SK-N-SH (cell line): ENCODE measurements around the gene KLHL42.

ENCODE experiments used
- EP300 ChIP-seq, 2 experiments: IDR thresholded peaks; 2 replicates each; pipeline versions ENCODE4 v1.4.0 to v1.6.1; 2012; ENCODE audit warnings: borderline replicate concordance in 1 of 2, low read depth in 1 of 2, low read length in 1 of 2
- EZH2phosphoT487 ChIP-seq: fragments of 200-600 bp; sonication (generic); IDR thresholded peaks from 2 replicates; pipeline ENCODE4 v1.6.1; 2017; ENCODE audit warnings: low read depth, mixed run types, mild to moderate bottlenecking, antibody characterized with exemption, moderate library complexity, borderline replicate concordance
- FOXM1 ChIP-seq: IDR thresholded peaks from 2 replicates; pipeline ENCODE4 v1.4.0; 2012; ENCODE audit warnings: low read depth, mild to moderate bottlenecking
- GABPA ChIP-seq: IDR thresholded peaks from 2 replicates; pipeline ENCODE4 v1.4.0; 2012; ENCODE audit warnings: low read depth, mild to moderate bottlenecking
- JUND ChIP-seq: IDR thresholded peaks from 2 replicates; pipeline ENCODE4 v1.4.0; 2012
- MXI1 ChIP-seq: IDR thresholded peaks from 2 replicates; pipeline ENCODE4 v1.6.1; 2012; ENCODE audit warnings: mild to moderate bottlenecking, low read depth, low read length, improper control_type of control experiment
- POLR2AphosphoS5 ChIP-seq: IDR thresholded peaks from 2 replicates; pipeline ENCODE4 v1.6.1; 2012; ENCODE audit warnings: low read depth, low read length
- SMC3 ChIP-seq: IDR thresholded peaks from 2 replicates; pipeline ENCODE4 v1.6.1; 2012; ENCODE audit warnings: low read depth, low read length, improper control_type of control experiment
- TEAD4 ChIP-seq: IDR thresholded peaks from 2 replicates; pipeline ENCODE4 v1.4.0; 2012; ENCODE audit warnings: mild to moderate bottlenecking, borderline replicate concordance; ENCODE audit not compliant: insufficient read depth
- TF ChIP-seq, protein P1 (sequence below): fragments of 200-600 bp; sonication (generic); IDR thresholded peaks from 2 replicates; pipeline ENCODE4 v1.6.1; 2017; ENCODE audit warnings: antibody characterized with exemption, mild to moderate bottlenecking, moderate library complexity
- TF ChIP-seq, protein P2 (sequence below): IDR thresholded peaks from 2 replicates; pipeline ENCODE4 v1.4.0; 2012; ENCODE audit warnings: low read depth, borderline replicate concordance
- TF ChIP-seq, protein P3 (sequence below): IDR thresholded peaks from 2 replicates; pipeline ENCODE4 v1.6.1; 2012; ENCODE audit warnings: mild to moderate bottlenecking, low read depth, low read length, moderate library complexity
- TF ChIP-seq, protein P4 (sequence below): IDR thresholded peaks from 2 replicates; pipeline ENCODE4 v1.4.0; 2012; ENCODE audit warnings: low read depth, borderline replicate concordance

DNA sequence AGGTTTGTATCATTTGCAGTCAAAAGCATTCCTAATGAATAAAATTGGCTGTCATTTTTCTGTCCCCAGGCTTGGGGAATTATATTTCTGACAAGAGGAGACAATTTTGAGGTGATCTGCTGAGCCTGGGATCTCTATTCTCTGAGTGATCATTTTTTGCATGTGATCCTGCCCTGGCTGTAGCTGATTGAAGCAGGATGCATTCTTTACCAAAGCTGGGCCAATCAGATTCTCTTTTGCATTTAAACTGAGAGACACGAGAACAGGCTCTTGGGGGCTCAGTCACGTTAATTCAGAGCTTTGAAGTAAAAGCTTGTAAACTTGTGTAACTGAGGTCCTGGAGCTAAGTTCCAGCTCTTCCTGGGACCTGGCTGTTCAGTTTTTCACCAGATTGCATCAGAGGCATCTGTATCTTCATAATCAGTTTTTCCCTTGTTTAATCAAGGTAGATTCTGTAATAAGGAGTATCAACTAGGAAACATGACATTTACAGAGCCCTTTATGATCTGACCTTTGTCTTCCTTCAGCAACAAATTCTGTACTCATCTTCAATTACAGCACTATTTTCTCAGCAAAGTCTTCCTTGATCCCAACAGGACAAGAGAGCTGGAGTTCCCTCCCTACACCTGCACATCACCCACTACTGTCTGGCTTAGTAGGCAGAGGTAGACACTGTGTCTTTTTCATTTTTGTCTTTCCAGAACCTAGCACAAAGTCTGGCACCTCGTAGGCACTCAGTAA is 35.0 kb downstream of the KLHL42 start:
- TF ChIP-seq, protein P1, sequence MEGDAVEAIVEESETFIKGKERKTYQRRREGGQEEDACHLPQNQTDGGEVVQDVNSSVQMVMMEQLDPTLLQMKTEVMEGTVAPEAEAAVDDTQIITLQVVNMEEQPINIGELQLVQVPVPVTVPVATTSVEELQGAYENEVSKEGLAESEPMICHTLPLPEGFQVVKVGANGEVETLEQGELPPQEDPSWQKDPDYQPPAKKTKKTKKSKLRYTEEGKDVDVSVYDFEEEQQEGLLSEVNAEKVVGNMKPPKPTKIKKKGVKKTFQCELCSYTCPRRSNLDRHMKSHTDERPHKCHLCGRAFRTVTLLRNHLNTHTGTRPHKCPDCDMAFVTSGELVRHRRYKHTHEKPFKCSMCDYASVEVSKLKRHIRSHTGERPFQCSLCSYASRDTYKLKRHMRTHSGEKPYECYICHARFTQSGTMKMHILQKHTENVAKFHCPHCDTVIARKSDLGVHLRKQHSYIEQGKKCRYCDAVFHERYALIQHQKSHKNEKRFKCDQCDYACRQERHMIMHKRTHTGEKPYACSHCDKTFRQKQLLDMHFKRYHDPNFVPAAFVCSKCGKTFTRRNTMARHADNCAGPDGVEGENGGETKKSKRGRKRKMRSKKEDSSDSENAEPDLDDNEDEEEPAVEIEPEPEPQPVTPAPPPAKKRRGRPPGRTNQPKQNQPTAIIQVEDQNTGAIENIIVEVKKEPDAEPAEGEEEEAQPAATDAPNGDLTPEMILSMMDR, result no peak
- TF ChIP-seq MXI1 (no peak), POLR2AphosphoS5 (no peak), FOXM1 (no peak), JUND (no peak), GABPA (no peak), TEAD4 (no peak), EZH2phosphoT487 (no peak), SMC3 (no peak), EP300 (IDR thresholded peaks at IDR 0.05; ENCODE audit: borderline replicate concordance in 1 of 2, low read depth in 1 of 2, low read length in 1 of 2) (no peak)
- TF ChIP-seq, protein P2, sequence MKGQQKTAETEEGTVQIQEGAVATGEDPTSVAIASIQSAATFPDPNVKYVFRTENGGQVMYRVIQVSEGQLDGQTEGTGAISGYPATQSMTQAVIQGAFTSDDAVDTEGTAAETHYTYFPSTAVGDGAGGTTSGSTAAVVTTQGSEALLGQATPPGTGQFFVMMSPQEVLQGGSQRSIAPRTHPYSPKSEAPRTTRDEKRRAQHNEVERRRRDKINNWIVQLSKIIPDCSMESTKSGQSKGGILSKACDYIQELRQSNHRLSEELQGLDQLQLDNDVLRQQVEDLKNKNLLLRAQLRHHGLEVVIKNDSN, result no peak
- TF ChIP-seq, protein P3, sequence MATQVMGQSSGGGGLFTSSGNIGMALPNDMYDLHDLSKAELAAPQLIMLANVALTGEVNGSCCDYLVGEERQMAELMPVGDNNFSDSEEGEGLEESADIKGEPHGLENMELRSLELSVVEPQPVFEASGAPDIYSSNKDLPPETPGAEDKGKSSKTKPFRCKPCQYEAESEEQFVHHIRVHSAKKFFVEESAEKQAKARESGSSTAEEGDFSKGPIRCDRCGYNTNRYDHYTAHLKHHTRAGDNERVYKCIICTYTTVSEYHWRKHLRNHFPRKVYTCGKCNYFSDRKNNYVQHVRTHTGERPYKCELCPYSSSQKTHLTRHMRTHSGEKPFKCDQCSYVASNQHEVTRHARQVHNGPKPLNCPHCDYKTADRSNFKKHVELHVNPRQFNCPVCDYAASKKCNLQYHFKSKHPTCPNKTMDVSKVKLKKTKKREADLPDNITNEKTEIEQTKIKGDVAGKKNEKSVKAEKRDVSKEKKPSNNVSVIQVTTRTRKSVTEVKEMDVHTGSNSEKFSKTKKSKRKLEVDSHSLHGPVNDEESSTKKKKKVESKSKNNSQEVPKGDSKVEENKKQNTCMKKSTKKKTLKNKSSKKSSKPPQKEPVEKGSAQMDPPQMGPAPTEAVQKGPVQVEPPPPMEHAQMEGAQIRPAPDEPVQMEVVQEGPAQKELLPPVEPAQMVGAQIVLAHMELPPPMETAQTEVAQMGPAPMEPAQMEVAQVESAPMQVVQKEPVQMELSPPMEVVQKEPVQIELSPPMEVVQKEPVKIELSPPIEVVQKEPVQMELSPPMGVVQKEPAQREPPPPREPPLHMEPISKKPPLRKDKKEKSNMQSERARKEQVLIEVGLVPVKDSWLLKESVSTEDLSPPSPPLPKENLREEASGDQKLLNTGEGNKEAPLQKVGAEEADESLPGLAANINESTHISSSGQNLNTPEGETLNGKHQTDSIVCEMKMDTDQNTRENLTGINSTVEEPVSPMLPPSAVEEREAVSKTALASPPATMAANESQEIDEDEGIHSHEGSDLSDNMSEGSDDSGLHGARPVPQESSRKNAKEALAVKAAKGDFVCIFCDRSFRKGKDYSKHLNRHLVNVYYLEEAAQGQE, result no peak
- TF ChIP-seq, protein P4, sequence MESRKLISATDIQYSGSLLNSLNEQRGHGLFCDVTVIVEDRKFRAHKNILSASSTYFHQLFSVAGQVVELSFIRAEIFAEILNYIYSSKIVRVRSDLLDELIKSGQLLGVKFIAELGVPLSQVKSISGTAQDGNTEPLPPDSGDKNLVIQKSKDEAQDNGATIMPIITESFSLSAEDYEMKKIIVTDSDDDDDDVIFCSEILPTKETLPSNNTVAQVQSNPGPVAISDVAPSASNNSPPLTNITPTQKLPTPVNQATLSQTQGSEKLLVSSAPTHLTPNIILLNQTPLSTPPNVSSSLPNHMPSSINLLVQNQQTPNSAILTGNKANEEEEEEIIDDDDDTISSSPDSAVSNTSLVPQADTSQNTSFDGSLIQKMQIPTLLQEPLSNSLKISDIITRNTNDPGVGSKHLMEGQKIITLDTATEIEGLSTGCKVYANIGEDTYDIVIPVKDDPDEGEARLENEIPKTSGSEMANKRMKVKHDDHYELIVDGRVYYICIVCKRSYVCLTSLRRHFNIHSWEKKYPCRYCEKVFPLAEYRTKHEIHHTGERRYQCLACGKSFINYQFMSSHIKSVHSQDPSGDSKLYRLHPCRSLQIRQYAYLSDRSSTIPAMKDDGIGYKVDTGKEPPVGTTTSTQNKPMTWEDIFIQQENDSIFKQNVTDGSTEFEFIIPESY, result no peak
